Lung (tissue), 12 donors: ENCODE results near the gene FAM124B. TPM values are rescaled to one million over a fixed set of nuclear protein-coding genes. Genes with fewer than 3 reads are reported as not detected.

Source experiments
- ATAC-seq: fragments of 200-7000 bp; cut with Tn5 transposase; one replicate; pipeline ENCODE4 v1.9.1; 2020; ENCODE audit warnings: moderate number of reproducible peaks; ENCODE audit not compliant: insufficient read depth, low FRiP score
- DNase-seq, 3 donors: peaks; one replicate each; pipeline ENCODE4 v3.0.0-alpha.2; 2013 to 2017
- H3K27ac ChIP-seq, 2 donors: one replicate each; pipeline ENCODE4 v1.5.1; 2013; ENCODE audit warnings: mild to moderate bottlenecking in 2 of 2, moderate library complexity in 2 of 2, control low read depth in 1 of 2, inconsistent platforms in 1 of 2, low read depth in 1 of 2, low read length in 1 of 2
- H3K27me3 ChIP-seq, 3 donors: one replicate each; pipeline ENCODE4 v1.5.1; 2013; ENCODE audit warnings: low read length in 2 of 3; ENCODE audit not compliant: control insufficient read depth in 3 of 3, insufficient read depth in 3 of 3
- H3K36me3 ChIP-seq, 4 donors: one replicate each; pipeline ENCODE4 v1.5.1; 2013; ENCODE audit warnings: low read length in 4 of 4, mild to moderate bottlenecking in 1 of 4, moderate library complexity in 1 of 4; ENCODE audit not compliant: control insufficient read depth in 4 of 4, insufficient read depth in 4 of 4
- H3K4me1 ChIP-seq, 5 donors: one replicate each; pipeline ENCODE4 v1.5.1; 2013; ENCODE audit warnings: low read length in 5 of 5, mild to moderate bottlenecking in 2 of 5, moderate library complexity in 1 of 5; ENCODE audit not compliant: control insufficient read depth in 5 of 5, insufficient read depth in 5 of 5
- H3K4me3 ChIP-seq: one replicate; pipeline ENCODE4 v1.5.1; 2013; ENCODE audit warnings: mild to moderate bottlenecking, control low read depth, moderate library complexity
- H3K9ac ChIP-seq, 2 donors: one replicate each; pipeline ENCODE4 v1.5.1; 2013; ENCODE audit warnings: low read length in 2 of 2, control low read depth in 1 of 2; ENCODE audit not compliant: insufficient read depth in 1 of 2
- H3K9me3 ChIP-seq, 4 donors: one replicate each; pipeline ENCODE4 v1.5.1; 2013; ENCODE audit warnings: low read length in 3 of 4, mild to moderate bottlenecking in 1 of 4, moderate library complexity in 1 of 4; ENCODE audit not compliant: control insufficient read depth in 4 of 4, insufficient read depth in 3 of 4
- WGBS, 2 donors: extraction: QIAGEN DNeasy Blood & Tissue Kit; methylation state at CpG; one replicate each; pipeline ENCODE4 v1.1.7; 2013; 5-methylcytosine and 5-hydroxymethylcytosine counted together
- polyA plus RNA-seq, 2 donors: library from polyadenylated mRNA; stranded (reverse); fragments of 200-250 nt; gene quantifications; one replicate each; pipeline ENCODE4 v1.2.1, GENCODE V29; 2013
- total RNA-seq, 2 donors: library from RNA; depleted of rRNA in 1 of 2; stranded (reverse); fragments of >200 nt in 1 of 2; gene quantifications; one replicate each; pipeline ENCODE4 v1.2.1, GENCODE V29; 2014 to 2021
- TF ChIP-seq, protein P1 (sequence below): IDR thresholded peaks from 2 replicates; pipeline ENCODE4 v1.5.1; 2012; ENCODE audit warnings: mild to moderate bottlenecking; ENCODE audit errors: control extremely low read depth, extremely low read depth
- donor health status: control.
- donor health status: control.
- donor health status: Bipolar disorder and iron deficiency.
- donor health status: healthy.
- donor health status: DM: yes; HTN: yes; CAD: no.

FAM124B gene
- total and polyA plus RNA-seq, 4 donors = 0.71 to 21.4 (median 1.7) TPM

DNA sequence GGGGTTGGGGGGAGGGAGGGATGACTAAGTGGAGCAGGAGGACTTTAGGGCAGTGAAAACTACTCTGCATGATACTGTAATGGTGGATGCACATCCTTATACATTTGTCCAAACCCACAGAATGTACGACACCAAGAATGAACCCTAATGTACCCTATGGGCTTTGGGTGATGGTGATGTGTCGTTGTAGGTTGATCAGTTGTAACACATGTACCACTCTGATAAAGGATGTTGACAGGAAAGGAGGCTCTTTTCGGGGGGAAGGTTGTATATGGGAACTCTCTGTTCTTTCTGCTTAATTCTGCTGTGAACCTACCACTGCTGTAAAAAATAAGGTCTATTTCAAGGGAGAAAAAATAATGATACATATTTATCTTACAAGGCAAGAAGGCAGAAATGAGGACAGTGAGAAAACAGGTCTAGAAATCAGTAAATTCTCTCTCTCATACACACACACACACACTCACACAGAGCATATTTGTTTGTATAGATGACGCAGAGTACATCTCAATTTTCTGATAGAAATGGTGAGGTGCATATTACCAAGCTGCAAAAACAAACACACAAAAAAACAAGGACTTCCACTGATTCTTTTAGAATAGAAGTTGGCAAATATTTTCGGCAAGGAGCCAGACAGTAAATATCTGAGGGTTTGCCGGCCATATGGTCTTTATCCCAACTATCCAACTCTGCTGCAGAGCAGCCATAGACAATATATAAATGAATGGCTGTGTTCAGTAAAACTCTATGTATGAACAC is 20.2 kb downstream of the FAM124B start:
- H3K36me3 ChIP-seq = peaks cover 0 to 2% (median 0%) of the 10 kb centered on the region in 4 donors
- H3K27ac ChIP-seq = no peak overlapping the region
- H3K9ac ChIP-seq = no peak overlapping the region
- WGBS, 2 donors = 65 to 75% methylated on average over 6 of the region's 6 CpGs
- TF ChIP-seq, protein P1, sequence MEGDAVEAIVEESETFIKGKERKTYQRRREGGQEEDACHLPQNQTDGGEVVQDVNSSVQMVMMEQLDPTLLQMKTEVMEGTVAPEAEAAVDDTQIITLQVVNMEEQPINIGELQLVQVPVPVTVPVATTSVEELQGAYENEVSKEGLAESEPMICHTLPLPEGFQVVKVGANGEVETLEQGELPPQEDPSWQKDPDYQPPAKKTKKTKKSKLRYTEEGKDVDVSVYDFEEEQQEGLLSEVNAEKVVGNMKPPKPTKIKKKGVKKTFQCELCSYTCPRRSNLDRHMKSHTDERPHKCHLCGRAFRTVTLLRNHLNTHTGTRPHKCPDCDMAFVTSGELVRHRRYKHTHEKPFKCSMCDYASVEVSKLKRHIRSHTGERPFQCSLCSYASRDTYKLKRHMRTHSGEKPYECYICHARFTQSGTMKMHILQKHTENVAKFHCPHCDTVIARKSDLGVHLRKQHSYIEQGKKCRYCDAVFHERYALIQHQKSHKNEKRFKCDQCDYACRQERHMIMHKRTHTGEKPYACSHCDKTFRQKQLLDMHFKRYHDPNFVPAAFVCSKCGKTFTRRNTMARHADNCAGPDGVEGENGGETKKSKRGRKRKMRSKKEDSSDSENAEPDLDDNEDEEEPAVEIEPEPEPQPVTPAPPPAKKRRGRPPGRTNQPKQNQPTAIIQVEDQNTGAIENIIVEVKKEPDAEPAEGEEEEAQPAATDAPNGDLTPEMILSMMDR = no peak
- no peaks in the 10 kb centered on the region for H3K27me3 ChIP-seq
- ATAC-seq = no peak
- DNase-seq = peak; percentile 49 to 90 (median 90)
- peaks cover 0 to 4% (median 0%) of the 10 kb centered on the region in 5 donors for H3K4me1 ChIP-seq
- no peak overlapping the region for H3K4me3 ChIP-seq
- H3K9me3 ChIP-seq = no peaks in the 10 kb centered on the region

DNA sequence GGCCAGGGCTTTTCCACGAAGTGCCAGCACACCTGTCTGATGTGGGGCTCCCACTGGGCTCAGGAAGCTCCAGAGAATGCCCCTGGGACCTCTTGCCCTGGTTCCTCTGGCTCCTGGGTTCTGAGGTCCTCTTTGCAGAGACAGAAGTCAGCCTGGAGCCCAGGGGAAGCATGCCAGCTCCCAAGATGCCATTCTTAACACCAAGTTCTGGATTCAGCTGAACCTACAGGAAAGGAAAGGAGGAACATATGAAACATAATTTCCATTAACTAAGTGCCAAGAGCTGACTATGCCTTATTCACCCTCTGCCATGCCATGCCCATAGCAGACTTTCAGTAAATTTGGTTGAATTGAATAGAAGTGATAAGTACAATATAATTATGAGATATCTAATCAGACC is 21.9 kb downstream of the FAM124B start:
- WGBS, 2 donors = 80 to 85% methylated on average over 1 of the region's 1 CpG
- DNase-seq (no peak), ATAC-seq (no peak)
- H3K27me3 ChIP-seq = no peaks in the 10 kb centered on the region
- TF ChIP-seq, protein P1 = no peak
- H3K36me3 ChIP-seq = peaks cover 0 to 2% (median 0%) of the 10 kb centered on the region in 4 donors
- no peak overlapping the region for H3K27ac ChIP-seq
- no peak overlapping the region for H3K9ac ChIP-seq
- H3K4me3 ChIP-seq = no peak overlapping the region
- no peaks in the 10 kb centered on the region for H3K9me3 ChIP-seq
- peaks cover 0 to 4% (median 0%) of the 10 kb centered on the region in 5 donors for H3K4me1 ChIP-seq

DNA sequence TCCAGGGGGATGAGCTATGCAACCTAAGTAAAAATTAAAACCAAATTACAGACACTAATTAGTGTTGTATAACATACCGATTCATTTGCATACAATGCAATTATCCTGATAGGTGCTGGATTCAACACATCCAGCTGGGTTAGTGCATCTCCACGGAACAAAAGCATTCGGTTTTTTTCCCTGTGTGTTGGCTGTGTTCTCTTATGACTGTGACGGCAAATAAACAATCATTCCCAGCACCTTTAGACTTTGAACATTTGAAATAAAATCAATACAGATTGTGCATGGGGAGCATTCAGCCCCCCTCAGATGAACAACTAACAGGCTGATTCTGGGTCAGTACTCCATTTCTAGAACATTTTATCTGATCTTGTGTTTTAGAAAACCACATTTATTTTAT is 22.7 kb downstream of the FAM124B start:
- no peak overlapping the region for H3K9ac ChIP-seq
- H3K36me3 ChIP-seq = peaks cover 0 to 2% (median 0%) of the 10 kb centered on the region in 4 donors
- H3K9me3 ChIP-seq = no peaks in the 10 kb centered on the region
- no peak overlapping the region for H3K4me3 ChIP-seq
- no peak for ATAC-seq
- TF ChIP-seq, protein P1 = no peak
- H3K4me1 ChIP-seq = peaks cover 0 to 4% (median 0%) of the 10 kb centered on the region in 5 donors
- 80 to 86% methylated on average over 4 of the region's 4 CpGs for WGBS, 2 donors
- no peak overlapping the region for H3K27ac ChIP-seq
- no peaks in the 10 kb centered on the region for H3K27me3 ChIP-seq
- no peak for DNase-seq
